H1 (cell line): ENCODE results near the gene DPEP3. TPM values are rescaled to one million over a fixed set of nuclear protein-coding genes. Genes with fewer than 3 reads are reported as not detected.

Source experiments
- CTCF ChIA-PET: fragments of 300-600 bp; sonication (Branson Sonifier 250); formaldehyde crosslinking; loops from one replicate; lab custom pipeline; 2021; ENCODE audit not compliant: partially characterized antibody; lab: Charles Lee
- POLR2A ChIA-PET: fragments of 300-600 bp; sonication (Branson Sonifier 250); formaldehyde crosslinking; loops from one replicate; lab custom pipeline; 2021; ENCODE audit warnings: inconsistent platforms; ENCODE audit not compliant: partially characterized antibody; lab: Charles Lee
- DNase-seq, 2 experiments: peaks; one replicate each; pipeline versions ENCODE4 v3.0.0 to v3.0.0-alpha.2; 2010 to 2022; ENCODE audit warnings: low spot score in 2 of 2, low read depth in 1 of 2, mixed read lengths in 1 of 2
- FAIRE-seq: peaks from 2 replicates; lab custom pipeline; 2011; peaks lifted over from hg19 to GRCh38; lab: Jason Lieb, UNC
- H2AFZ ChIP-seq: 2 replicates; pipeline ENCODE4 v1.8.1; 2012; ENCODE audit warnings: low read length, inconsistent platforms
- H2AK5ac ChIP-seq: 2 replicates; pipeline ENCODE4 v1.6.1; 2013; ENCODE audit warnings: low read depth, low read length
- H2BK120ac ChIP-seq: replicated peaks from 2 replicates; pipeline ENCODE3; 2013; ENCODE audit warnings: low read depth, low read length, inconsistent platforms
- H2BK12ac ChIP-seq: 2 replicates; pipeline ENCODE4 v1.6.1; 2013; ENCODE audit warnings: low read depth, low read length
- H2BK15ac ChIP-seq: 2 replicates; pipeline ENCODE4 v1.6.1; 2013; ENCODE audit warnings: low read length
- H2BK20ac ChIP-seq: 2 replicates; pipeline ENCODE4 v1.6.1; 2013; ENCODE audit warnings: low read length
- H2BK5ac ChIP-seq: 2 replicates; pipeline ENCODE4 v1.6.1; 2013; ENCODE audit warnings: low read depth, low read length
- H3K14ac ChIP-seq: 2 replicates; pipeline ENCODE4 v1.6.1; 2013; ENCODE audit warnings: inconsistent platforms; ENCODE audit not compliant: insufficient read length
- H3K18ac ChIP-seq: 2 replicates; pipeline ENCODE4 v1.6.1; 2013; ENCODE audit warnings: low read length; ENCODE audit errors: extremely low read depth
- H3K23ac ChIP-seq: 2 replicates; pipeline ENCODE4 v1.6.1; 2013; ENCODE audit warnings: inconsistent platforms; ENCODE audit not compliant: insufficient read length
- H3K23me2 ChIP-seq: 2 replicates; pipeline ENCODE4 v1.6.1; 2013; ENCODE audit warnings: low read depth, low read length
- H3K27ac ChIP-seq: 2 replicates; pipeline ENCODE4 v1.6.1; 2011; ENCODE audit warnings: low read depth, low read length, inconsistent platforms
- H3K27me3 ChIP-seq, 4 experiments: replicated peaks in 1 of 4; 1 replicate in 1 of 4; 2 replicates in 3 of 4; pipeline versions ENCODE4 v1.6.1 to v1.8.1; 2011 to 2013; ENCODE audit warnings: low read length in 3 of 4, mild to moderate bottlenecking in 3 of 4, inconsistent platforms in 2 of 4, mixed read lengths in 2 of 4, moderate library complexity in 1 of 4; ENCODE audit not compliant: control insufficient read depth in 3 of 4, insufficient read depth in 3 of 4; ENCODE audit errors: extremely low read depth in 1 of 4
- H3K36me3 ChIP-seq, 4 experiments: 2 replicates each; pipeline versions ENCODE4 v1.6.1 to v1.8.1; 2011 to 2013; ENCODE audit warnings: mild to moderate bottlenecking in 4 of 4, low read length in 3 of 4, moderate library complexity in 2 of 4, control low read depth in 1 of 4, inconsistent platforms in 1 of 4; ENCODE audit not compliant: insufficient read depth in 4 of 4, control insufficient read depth in 2 of 4
- H3K4ac ChIP-seq: replicated peaks from 2 replicates; pipeline ENCODE3; 2013; ENCODE audit warnings: low read length, low read depth, mixed read lengths, inconsistent platforms; ENCODE audit not compliant: insufficient read length
- H3K4me1 ChIP-seq, 4 experiments: replicated peaks in 1 of 4; 1 replicate in 1 of 4; 2 replicates in 3 of 4; pipeline versions ENCODE4 v1.6.1 to v1.8.1; 2011 to 2013; ENCODE audit warnings: low read length in 3 of 4, inconsistent platforms in 2 of 4, mixed read lengths in 1 of 4; ENCODE audit not compliant: insufficient read depth in 4 of 4, control insufficient read depth in 3 of 4
- H3K4me2 ChIP-seq, 2 experiments: 2 replicates each; pipeline versions ENCODE4 v1.6.1 to v1.8.1; 2011 to 2013; ENCODE audit warnings: low read depth in 2 of 2, low read length in 2 of 2, control low read depth in 1 of 2, inconsistent platforms in 1 of 2, mild to moderate bottlenecking in 1 of 2; ENCODE audit not compliant: insufficient read depth in 1 of 2
- H3K4me3 ChIP-seq, 4 experiments: fragments of 200-600, 300-600 bp in 1 of 4; sonication (generic), shearing (Covaris generic), sonication (Bioruptor Twin) in 1 of 4; 2 replicates each; pipeline versions ENCODE4 v1.5.1 to v1.8.1; 2011 to 2016; ENCODE audit warnings: low read length in 4 of 4, low read depth in 3 of 4, control low read depth in 2 of 4, inconsistent platforms in 2 of 4, mild to moderate bottlenecking in 2 of 4, mixed read lengths in 1 of 4, moderate library complexity in 1 of 4; ENCODE audit not compliant: insufficient read depth in 2 of 4; ENCODE audit errors: extremely low read depth in 1 of 4
- H3K56ac ChIP-seq: replicated peaks from 2 replicates; pipeline ENCODE3; 2013; ENCODE audit warnings: low read depth, mild to moderate bottlenecking, mixed read lengths, low read length, inconsistent platforms; ENCODE audit not compliant: insufficient read length
- H3K79me1 ChIP-seq: 2 replicates; pipeline ENCODE4 v1.6.1; 2013; ENCODE audit warnings: low read depth, low read length, control low read depth
- H3K79me2 ChIP-seq, 2 experiments: 2 replicates each; pipeline versions ENCODE4 v1.6.1 to v1.8.1; 2012 to 2013; ENCODE audit warnings: low read length in 2 of 2, mild to moderate bottlenecking in 2 of 2, inconsistent platforms in 1 of 2; ENCODE audit not compliant: insufficient read depth in 2 of 2, control insufficient read depth in 1 of 2
- H3K9ac ChIP-seq, 4 experiments: replicated peaks in 1 of 4; 1 replicate in 1 of 4; 2 replicates in 3 of 4; pipeline versions ENCODE4 v1.6.1 to v1.8.1; 2011 to 2013; ENCODE audit warnings: low read depth in 3 of 4, low read length in 3 of 4, control low read depth in 2 of 4, mild to moderate bottlenecking in 2 of 4, moderate library complexity in 2 of 4, inconsistent platforms in 1 of 4; ENCODE audit errors: extremely low read depth in 1 of 4
- H3K9me3 ChIP-seq, 2 experiments: 2 replicates each; pipeline versions ENCODE4 v1.6.1 to v1.8.1; 2012 to 2013; ENCODE audit warnings: mild to moderate bottlenecking in 2 of 2, moderate library complexity in 2 of 2, control low read depth in 1 of 2, inconsistent platforms in 1 of 2, low read depth in 1 of 2, low read length in 1 of 2, mixed read lengths in 1 of 2; ENCODE audit not compliant: insufficient read depth in 2 of 2
- H4K20me1 ChIP-seq, 2 experiments: replicated peaks in 1 of 2; 2 replicates each; pipeline versions ENCODE3 to v1.8.1; 2011 to 2013; ENCODE audit warnings: inconsistent platforms in 2 of 2, low read length in 2 of 2, mild to moderate bottlenecking in 1 of 2; ENCODE audit not compliant: insufficient read depth in 2 of 2, control insufficient read depth in 1 of 2
- H4K5ac ChIP-seq: 2 replicates; pipeline ENCODE4 v1.6.1; 2013; ENCODE audit warnings: low read length, low read depth, mixed read lengths, inconsistent platforms; ENCODE audit not compliant: insufficient read length
- H4K8ac ChIP-seq: 2 replicates; pipeline ENCODE4 v1.8.0; 2013; ENCODE audit warnings: mild to moderate bottlenecking, moderate library complexity, low read length, inconsistent platforms; ENCODE audit not compliant: insufficient read depth; ENCODE audit errors: extremely low read depth
- H4K91ac ChIP-seq: replicated peaks from 2 replicates; pipeline ENCODE3; 2013; ENCODE audit warnings: low read length, mixed read lengths, inconsistent platforms; ENCODE audit not compliant: insufficient read length
- BACH1 ChIP-seq: IDR thresholded peaks from 2 replicates; pipeline ENCODE4 v1.6.1; 2012; ENCODE audit warnings: low read length, improper control_type of control experiment
- BRCA1 ChIP-seq: IDR thresholded peaks from 2 replicates; pipeline ENCODE4 v1.6.1; 2012; ENCODE audit warnings: low read depth, low read length, improper control_type of control experiment
- CBX8 ChIP-seq: fragments of 300-800, 300-1000 bp; sonication (generic); IDR thresholded peaks from 2 replicates; pipeline ENCODE4 v1.7.1; 2016; ENCODE audit warnings: low read depth, low read length, borderline replicate concordance
- EGR1 ChIP-seq: IDR thresholded peaks from 2 replicates; pipeline ENCODE4 v1.6.1; 2011; ENCODE audit warnings: low read depth, low read length, borderline replicate concordance
- HDAC2 ChIP-seq, 2 experiments: fragments of 300-600 bp in 1 of 2; sonication (generic) in 1 of 2; IDR thresholded peaks; 2 replicates each; pipeline ENCODE4 v1.6.1; 2011 to 2012; ENCODE audit warnings: low read depth in 2 of 2, low read length in 2 of 2, mild to moderate bottlenecking in 2 of 2, moderate library complexity in 2 of 2, borderline replicate concordance in 1 of 2, inconsistent platforms in 1 of 2
- HDAC6 ChIP-seq: IDR thresholded peaks from one replicate; pipeline ENCODE4 v1.7.1; 2012; ENCODE audit warnings: low read depth, mild to moderate bottlenecking, inconsistent platforms, low read length, moderate library complexity
- KDM4A ChIP-seq: IDR thresholded peaks from one replicate; pipeline ENCODE4 v1.7.1; 2012; ENCODE audit warnings: low read depth, mild to moderate bottlenecking, moderate library complexity, low read length, inconsistent platforms; ENCODE audit not compliant: severe bottlenecking
- NRF1 ChIP-seq: IDR thresholded peaks from 2 replicates; pipeline ENCODE4 v1.6.1; 2011; ENCODE audit warnings: mild to moderate bottlenecking, low read depth, low read length, improper control_type of control experiment
- POU5F1 ChIP-seq: IDR thresholded peaks from 2 replicates; pipeline ENCODE4 v1.6.1; 2011; ENCODE audit warnings: low read depth, mild to moderate bottlenecking, low read length, moderate library complexity
- SP2 ChIP-seq: IDR thresholded peaks from 2 replicates; pipeline ENCODE4 v1.6.1; 2012; ENCODE audit warnings: mild to moderate bottlenecking, low read length, inconsistent platforms
- SRF ChIP-seq: IDR thresholded peaks from 2 replicates; pipeline ENCODE4 v1.6.1; 2011; ENCODE audit warnings: mild to moderate bottlenecking, low read depth, low read length, moderate library complexity
- SUZ12 ChIP-seq: fragments of 200-600 bp; sonication (generic); IDR thresholded peaks from 2 replicates; pipeline ENCODE4 v1.6.1; 2012; ENCODE audit warnings: mild to moderate bottlenecking, inconsistent platforms, low read length, moderate library complexity, mixed read lengths
- ZNF274 ChIP-seq: IDR thresholded peaks from 2 replicates; pipeline ENCODE4 v1.7.0; 2012; ENCODE audit warnings: low read length, borderline replicate concordance; ENCODE audit errors: extremely low read depth
- WGBS, 2 experiments: shearing (Covaris generic) in 1 of 2; methylation state at CpG; one replicate each; pipeline versions ENCODE4 v1.1.6 to v1.1.7; 2013 to 2015; ENCODE audit warnings: low lambda C conversion rate in 2 of 2, mixed read lengths in 2 of 2, inconsistent platforms in 1 of 2, low coverage in 1 of 2, missing lambda C conversion rate in 1 of 2; ENCODE audit not compliant: insufficient replicate concordance in 2 of 2, insufficient coverage in 1 of 2, insufficient read length in 1 of 2; ENCODE audit errors: extremely low coverage in 1 of 2, missing lambda C conversion rate in 1 of 2; 5-methylcytosine and 5-hydroxymethylcytosine counted together
- polyA plus RNA-seq, 7 experiments: library from polyadenylated mRNA; depleted of rRNA in 3 of 7; stranded (reverse) in 5 of 7; unstranded in 2 of 7; fragments of >200 nt in 5 of 7; fragments of 200-250 nt in 2 of 7; gene quantifications; 1 replicate in 5 of 7; 2 replicates in 1 of 7; 4 replicates in 1 of 7; pipeline versions ENCODE4 v1.2.1 to v1.2.3, GENCODE V29; 2011 to 2013; ENCODE audit warnings: missing spikeins in 2 of 7, mixed read lengths in 2 of 7
- total RNA-seq: library from RNA; stranded (reverse); fragmentation: NEBNext Ultra II Directional; extraction: Animal tissue kit (Norgen Biotek cat#: 25700); gene quantifications from 2 replicates; pipeline ENCODE4 v1.2.1, GENCODE V29; 2021

Gene DPEP3
- total and polyA plus RNA-seq, 2 of the 8 experiments (the other 6 are each of a cell fraction or from before 2014, with no cell fraction given): 6.5 to 9.9 TPM

DNA sequence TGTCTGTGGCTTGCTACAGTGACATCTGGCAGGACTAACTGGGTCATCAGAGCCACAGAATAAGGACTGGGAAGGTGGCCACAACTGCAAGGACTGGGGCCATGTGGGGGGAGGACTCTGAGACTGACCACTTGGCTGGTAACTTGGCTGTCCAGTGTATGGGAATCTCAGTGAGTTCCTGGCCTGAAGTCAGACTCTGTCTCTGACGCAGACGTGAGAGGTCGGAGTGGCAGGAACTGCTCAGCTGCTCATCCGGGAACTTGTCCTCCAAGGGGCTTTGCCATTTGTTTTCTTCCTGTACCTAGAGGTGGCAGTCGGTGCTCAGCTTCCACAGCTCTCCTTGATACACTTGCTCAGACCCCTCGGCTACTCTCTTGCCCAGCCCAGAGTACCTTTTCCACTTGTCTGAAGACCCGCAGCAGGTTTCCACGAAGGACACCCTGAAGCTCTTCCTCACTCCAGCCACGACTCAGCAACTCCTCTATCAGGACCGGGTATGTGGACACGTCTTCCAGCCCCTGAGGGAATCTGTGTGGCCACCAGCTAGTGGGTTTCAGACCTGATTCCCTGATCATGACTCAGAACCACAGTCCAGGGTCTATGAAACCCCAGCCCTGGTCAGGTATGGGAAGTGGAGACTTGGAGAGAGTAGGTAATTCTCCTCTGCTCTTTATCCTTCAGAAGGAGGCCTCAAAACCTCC, 7.3 kb upstream of the DPEP3 start:
- DNase-seq: no peak
- Histone ChIP-seq H3K14ac (no peak overlapping the region), H3K9me3 (no peaks in the 10 kb centered on the region), H2AFZ (no peak overlapping the region), H3K36me3 (no peaks in the 10 kb centered on the region), H3K4me3 (no peak overlapping the region), H3K4ac (no peak overlapping the region), H3K23ac (no peak overlapping the region), H3K79me1 (no peaks in the 10 kb centered on the region; the same call in 1 of the 2 replicates), H3K9ac (no peak overlapping the region), H2AK5ac (no peak overlapping the region), H2BK12ac (no peak overlapping the region), H3K18ac (no peak overlapping the region), H4K20me1 (no peaks in the 10 kb centered on the region), H3K23me2 (no peaks in the 10 kb centered on the region), H3K27me3 (peaks cover 0 to 7% (median 5%) of the 10 kb centered on the region in 4 experiments; a peak in 5 of 7 replicates), H4K5ac (no peak overlapping the region), H3K4me1 (no peaks in the 10 kb centered on the region), H2BK120ac (no peak overlapping the region), H3K79me2 (no peaks in the 10 kb centered on the region), H2BK20ac (no peak overlapping the region), H2BK5ac (no peak overlapping the region), H4K91ac (no peak overlapping the region), H3K56ac (no peak overlapping the region), H2BK15ac (no peak overlapping the region), H4K8ac (no peak overlapping the region), H3K4me2 (no peak overlapping the region), H3K27ac (no peak overlapping the region)
- POLR2A ChIA-PET: interaction anchor here (0.9 kb wide), 1 partner anchor 36 kb away, joined by 3 read pairs; the partner anchor contains the start of genes DDX28 and DUS2
- CTCF ChIA-PET: interaction anchor here (0.6 to 4.1 kb wide), 7 partner anchors 10 to 491 kb away, joined by 3 to 23 read pairs (median 4); no protein-coding TSS in a partner anchor
- 91% methylated on average over 11 of the region's 11 CpGs; no CpG with 5 or more reads in 1 of the 2 experiments for WGBS, 2 experiments
- no peak for FAIRE-seq
- no peak for TF ChIP-seq CBX8
- no peak for TF ChIP-seq SP2
- no peak for TF ChIP-seq KDM4A
- no peak for TF ChIP-seq POU5F1
- TF ChIP-seq SRF: no peak
- TF ChIP-seq HDAC6: no peak
- TF ChIP-seq ZNF274: no peak
- TF ChIP-seq BRCA1: no peak
- no peak for TF ChIP-seq BACH1
- TF ChIP-seq EGR1: no peak
- no peak for TF ChIP-seq NRF1
- no peak for TF ChIP-seq HDAC2 (IDR thresholded peaks at IDR 0.05; ENCODE audit: borderline replicate concordance in 1 of 2, low read depth in 2 of 2, low read length in 2 of 2)
- no peak for TF ChIP-seq SUZ12
